Right lobe of liver (tissue), 4 donors: ENCODE data around the gene MAP1LC3C.

ENCODE experiments used
- POLR2A ChIP-seq: fragments of 450-650 bp; IDR thresholded peaks from one replicate; pipeline ENCODE4 v1.6.1; 2017; ENCODE audit warnings: antibody characterized with exemption, mild to moderate bottlenecking
- TF ChIP-seq, protein P1 (sequence below), 4 donors: fragments of 200-600 bp in 3 of 4; fragments of 450-650 bp in 1 of 4; IDR thresholded peaks; one replicate each; pipeline versions ENCODE4 v1.5.1 to v1.8.0; 2016 to 2022; ENCODE audit warnings: antibody characterized with exemption in 4 of 4, mild to moderate bottlenecking in 2 of 4
- donor health status: DM: no; HTN: no; CAD: no.
- donor health status: DM: no; HTN: no; CAD: no.
- donor health status: DM: no; HTN: yes; CAD: no.

DNA sequence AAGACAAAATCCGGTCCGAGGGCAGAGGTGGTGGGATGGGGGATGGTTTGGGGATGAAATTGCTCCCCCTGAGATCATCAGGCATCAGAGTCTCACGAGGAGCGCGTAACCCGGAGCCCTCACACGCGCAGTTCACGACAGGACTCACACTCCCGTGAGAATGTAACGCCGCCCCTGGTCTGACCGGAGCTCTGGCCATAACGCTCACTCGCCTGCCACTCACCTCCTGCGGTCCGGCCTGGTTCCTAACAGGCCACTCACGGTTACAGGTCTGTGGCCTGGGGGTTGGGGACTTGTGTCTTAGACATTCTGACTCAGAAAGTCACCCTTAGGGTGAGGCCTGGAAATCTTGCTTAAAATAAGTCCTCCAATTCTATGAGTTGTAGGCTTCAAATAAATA is 19.8 kb downstream of the MAP1LC3C start:
- TF ChIP-seq, protein P1, sequence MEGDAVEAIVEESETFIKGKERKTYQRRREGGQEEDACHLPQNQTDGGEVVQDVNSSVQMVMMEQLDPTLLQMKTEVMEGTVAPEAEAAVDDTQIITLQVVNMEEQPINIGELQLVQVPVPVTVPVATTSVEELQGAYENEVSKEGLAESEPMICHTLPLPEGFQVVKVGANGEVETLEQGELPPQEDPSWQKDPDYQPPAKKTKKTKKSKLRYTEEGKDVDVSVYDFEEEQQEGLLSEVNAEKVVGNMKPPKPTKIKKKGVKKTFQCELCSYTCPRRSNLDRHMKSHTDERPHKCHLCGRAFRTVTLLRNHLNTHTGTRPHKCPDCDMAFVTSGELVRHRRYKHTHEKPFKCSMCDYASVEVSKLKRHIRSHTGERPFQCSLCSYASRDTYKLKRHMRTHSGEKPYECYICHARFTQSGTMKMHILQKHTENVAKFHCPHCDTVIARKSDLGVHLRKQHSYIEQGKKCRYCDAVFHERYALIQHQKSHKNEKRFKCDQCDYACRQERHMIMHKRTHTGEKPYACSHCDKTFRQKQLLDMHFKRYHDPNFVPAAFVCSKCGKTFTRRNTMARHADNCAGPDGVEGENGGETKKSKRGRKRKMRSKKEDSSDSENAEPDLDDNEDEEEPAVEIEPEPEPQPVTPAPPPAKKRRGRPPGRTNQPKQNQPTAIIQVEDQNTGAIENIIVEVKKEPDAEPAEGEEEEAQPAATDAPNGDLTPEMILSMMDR (IDR thresholded peaks at IDR 0.05) = no peak
- TF ChIP-seq POLR2A = no peak
